MM.1S (cell line): ENCODE data around the gene PTPRN2.

ENCODE experiments used
- DNase-seq: peaks from one replicate; pipeline ENCODE4 v3.0.0-alpha.2; 2015
- H2AFZ ChIP-seq: fragments of 300-600 bp; sonication (generic); 2 replicates; pipeline ENCODE4 v1.6.0; 2016; ENCODE audit warnings: antibody characterized with exemption, low read length
- H3F3A ChIP-seq: fragments of 300-600 bp; sonication (generic); 2 replicates; pipeline ENCODE4 v1.6.1; 2016; ENCODE audit warnings: mild to moderate bottlenecking, antibody characterized with exemption, low read length, moderate library complexity, mixed read lengths; ENCODE audit not compliant: insufficient read depth
- H3K27ac ChIP-seq: fragments of 300-600 bp; sonication (generic); 2 replicates; pipeline ENCODE4 v1.5.1; 2016; ENCODE audit warnings: mild to moderate bottlenecking, low read length
- H3K27me3 ChIP-seq: fragments of 300-600 bp; sonication (generic); replicated peaks from 2 replicates; pipeline ENCODE4 v1.6.0; 2016; ENCODE audit warnings: low read length; ENCODE audit not compliant: insufficient read depth
- H3K36me3 ChIP-seq: fragments of 300-600 bp; sonication (generic); replicated peaks from 2 replicates; pipeline ENCODE4 v1.6.1; 2016; ENCODE audit warnings: mild to moderate bottlenecking, low read length, mixed read lengths; ENCODE audit not compliant: insufficient read depth
- H3K4me1 ChIP-seq: fragments of 300-600 bp; sonication (generic); 2 replicates; pipeline ENCODE4 v1.6.1; 2016; ENCODE audit warnings: low read length, mixed read lengths
- H3K4me2 ChIP-seq: fragments of 300-600 bp; sonication (generic); 2 replicates; pipeline ENCODE4 v1.6.0; 2016; ENCODE audit warnings: low read depth, low read length
- H3K4me3 ChIP-seq: fragments of 300-600 bp; sonication (generic); 2 replicates; pipeline ENCODE4 v1.5.1; 2016; ENCODE audit warnings: low read length, mixed read lengths
- H3K79me2 ChIP-seq: fragments of 300-600 bp; sonication (generic); 2 replicates; pipeline ENCODE4 v1.6.1; 2016; ENCODE audit warnings: mixed run types, low read length, mixed read lengths
- H3K9ac ChIP-seq: fragments of 300-600 bp; sonication (generic); 2 replicates; pipeline ENCODE4 v1.6.1; 2016; ENCODE audit warnings: low read length, mixed read lengths
- H3K9me2 ChIP-seq: fragments of 300-600 bp; sonication (generic); replicated peaks from 2 replicates; pipeline ENCODE4 v1.6.1; 2016; ENCODE audit warnings: mild to moderate bottlenecking, low read length, mixed read lengths; ENCODE audit not compliant: insufficient read depth
- H3K9me3 ChIP-seq: fragments of 300-600 bp; sonication (generic); replicated peaks from 2 replicates; pipeline ENCODE4 v1.6.1; 2016; ENCODE audit warnings: mild to moderate bottlenecking, low read length, mixed read lengths; ENCODE audit not compliant: insufficient read depth
- H4K20me1 ChIP-seq: fragments of 300-600 bp; sonication (generic); 2 replicates; pipeline ENCODE4 v1.6.1; 2016; ENCODE audit warnings: mild to moderate bottlenecking, low read length, moderate library complexity, mixed read lengths; ENCODE audit not compliant: insufficient read depth
- EZH2 ChIP-seq: fragments of 300-600 bp; sonication (generic); optimal IDR thresholded peaks from 2 replicates; pipeline ENCODE3; 2017; ENCODE audit warnings: low read depth, mild to moderate bottlenecking, antibody characterized with exemption, low read length, mixed read lengths
- EZH2phosphoT487 ChIP-seq: fragments of 300-600 bp; sonication (generic); IDR thresholded peaks from 2 replicates; pipeline ENCODE4 v1.6.1; 2018; ENCODE audit warnings: antibody characterized with exemption, low read length
- TF ChIP-seq, protein P1 (sequence below): fragments of 300-600 bp; sonication (generic); IDR thresholded peaks from 2 replicates; pipeline ENCODE4 v1.5.1; 2016; ENCODE audit warnings: antibody characterized with exemption, low read length, mixed read lengths

Gene PTPRN2

GRCh38 chr7:157687845-157688532 is 899.6 kb downstream of the PTPRN2 start:
- no peaks in the 10 kb centered on the region for H3K9me3 ChIP-seq
- peaks cover 73% of the 10 kb centered on the region for H3K27me3 ChIP-seq

GRCh38 chr7:157687158-157687557 is 900.5 kb downstream of the PTPRN2 start:
- no peak for DNase-seq
- H3K4me3 ChIP-seq, result no peak overlapping the region
- H3K9ac ChIP-seq, result no peak overlapping the region
- no peak overlapping the region for H3K4me2 ChIP-seq
- no peak overlapping the region for H2AFZ ChIP-seq
- H3K36me3 ChIP-seq, result no peaks in the 10 kb centered on the region
- no peaks in the 10 kb centered on the region for H4K20me1 ChIP-seq
- no peaks in the 10 kb centered on the region for H3K9me2 ChIP-seq
- H3F3A ChIP-seq, result no peaks in the 10 kb centered on the region
- H3K9me3 ChIP-seq, result no peaks in the 10 kb centered on the region
- H3K4me1 ChIP-seq, result no peaks in the 10 kb centered on the region
- no peak overlapping the region for H3K27ac ChIP-seq
- no peaks in the 10 kb centered on the region for H3K79me2 ChIP-seq
- no peak for TF ChIP-seq EZH2phosphoT487
- no peak for TF ChIP-seq EZH2
- TF ChIP-seq, protein P1, sequence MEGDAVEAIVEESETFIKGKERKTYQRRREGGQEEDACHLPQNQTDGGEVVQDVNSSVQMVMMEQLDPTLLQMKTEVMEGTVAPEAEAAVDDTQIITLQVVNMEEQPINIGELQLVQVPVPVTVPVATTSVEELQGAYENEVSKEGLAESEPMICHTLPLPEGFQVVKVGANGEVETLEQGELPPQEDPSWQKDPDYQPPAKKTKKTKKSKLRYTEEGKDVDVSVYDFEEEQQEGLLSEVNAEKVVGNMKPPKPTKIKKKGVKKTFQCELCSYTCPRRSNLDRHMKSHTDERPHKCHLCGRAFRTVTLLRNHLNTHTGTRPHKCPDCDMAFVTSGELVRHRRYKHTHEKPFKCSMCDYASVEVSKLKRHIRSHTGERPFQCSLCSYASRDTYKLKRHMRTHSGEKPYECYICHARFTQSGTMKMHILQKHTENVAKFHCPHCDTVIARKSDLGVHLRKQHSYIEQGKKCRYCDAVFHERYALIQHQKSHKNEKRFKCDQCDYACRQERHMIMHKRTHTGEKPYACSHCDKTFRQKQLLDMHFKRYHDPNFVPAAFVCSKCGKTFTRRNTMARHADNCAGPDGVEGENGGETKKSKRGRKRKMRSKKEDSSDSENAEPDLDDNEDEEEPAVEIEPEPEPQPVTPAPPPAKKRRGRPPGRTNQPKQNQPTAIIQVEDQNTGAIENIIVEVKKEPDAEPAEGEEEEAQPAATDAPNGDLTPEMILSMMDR, result no peak
- H3K27me3 ChIP-seq, result peaks cover 75% of the 10 kb centered on the region

More at GRCh38 chr7:157687845-157688532, 899.6 kb downstream of the PTPRN2 start:
- Histone ChIP-seq H3K79me2 (no peaks in the 10 kb centered on the region), H3K4me1 (no peaks in the 10 kb centered on the region), H3K9ac (no peak overlapping the region), H3K4me2 (no peak overlapping the region), H3K27ac (no peak overlapping the region), H3K9me2 (no peaks in the 10 kb centered on the region), H4K20me1 (no peaks in the 10 kb centered on the region), H3K4me3 (no peak overlapping the region), H2AFZ (no peak overlapping the region), H3K36me3 (no peaks in the 10 kb centered on the region), H3F3A (no peaks in the 10 kb centered on the region)
- no peak for DNase-seq
- TF ChIP-seq EZH2phosphoT487, result no peak
- TF ChIP-seq, protein P1, result no peak
- TF ChIP-seq EZH2, result no peak

DNA sequence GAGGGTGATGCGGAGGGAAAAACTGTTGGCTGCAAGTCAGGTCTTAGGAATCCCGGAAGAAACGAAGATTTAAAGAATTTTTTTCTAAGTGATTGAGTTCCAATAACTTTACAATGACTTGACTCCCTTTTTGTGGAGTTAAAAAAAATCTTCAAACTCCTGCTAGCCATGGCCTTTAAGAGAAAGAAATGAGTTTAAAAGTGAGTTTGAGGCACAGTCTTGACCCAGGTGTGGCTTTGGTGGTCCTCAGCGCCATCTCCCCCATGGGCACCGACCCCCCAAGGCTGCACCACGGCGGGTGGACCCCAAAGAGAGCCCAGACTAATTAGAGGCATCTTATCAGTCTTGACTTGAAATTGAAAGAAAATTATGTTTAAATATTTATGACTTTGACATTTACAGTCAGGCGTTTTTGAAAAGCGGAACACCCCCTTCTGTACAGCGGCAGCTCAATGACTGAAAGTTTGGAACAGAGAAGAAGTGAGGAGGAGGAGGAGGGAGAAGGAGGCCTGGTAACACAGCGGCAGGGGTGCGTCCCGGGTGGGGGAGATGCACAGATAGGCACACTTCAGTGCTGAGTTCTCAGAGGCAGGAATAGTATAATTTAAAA is 901.2 kb downstream of the PTPRN2 start:
- no peak overlapping the region for H3K4me3 ChIP-seq
- no peak overlapping the region for H3K4me2 ChIP-seq
- no peaks in the 10 kb centered on the region for H3K4me1 ChIP-seq
- H4K20me1 ChIP-seq, result no peaks in the 10 kb centered on the region
- no peaks in the 10 kb centered on the region for H3K36me3 ChIP-seq
- peaks cover 75% of the 10 kb centered on the region for H3K27me3 ChIP-seq
- no peak overlapping the region for H3K9ac ChIP-seq
- TF ChIP-seq EZH2phosphoT487 (no peak), EZH2 (no peak)
- TF ChIP-seq, protein P1, result no peak
- H3K27ac ChIP-seq, result no peak overlapping the region
- no peak for DNase-seq
- H3K79me2 ChIP-seq, result no peaks in the 10 kb centered on the region
- H3K9me3 ChIP-seq, result no peaks in the 10 kb centered on the region
- no peaks in the 10 kb centered on the region for H3F3A ChIP-seq
- H2AFZ ChIP-seq, result no peak overlapping the region
- no peaks in the 10 kb centered on the region for H3K9me2 ChIP-seq
